ENCODE data around the gene WBP1L. TPM values are rescaled to one million over a fixed set of nuclear protein-coding genes. Genes with fewer than 3 reads are reported as not detected.

The WBP1L gene
- total RNA-seq, 2 experiments from 2014 or later: 17.6 to 24.4 TPM

- BruUV-seq (replicated peaks): no TSS peak
- no peak overlapping the region for H3K27ac ChIP-seq (ENCODE audit: low read depth, low read length, poor library complexity, severe bottlenecking)
- POLR2A ChIA-PET: no interaction called here
- TF ChIP-seq CTCF (conservative IDR thresholded peaks at IDR 0.05; ENCODE audit: low read length) (no peak), EZH2phosphoT487 (IDR thresholded peaks at IDR 0.05; ENCODE audit: borderline replicate concordance, low read depth, low read length) (no peak)
- no peak overlapping the region for H3K4me2 ChIP-seq (ENCODE audit: low read length)
- H3K4me1 ChIP-seq (ENCODE audit: insufficient read depth, low read length, poor library complexity, severe bottlenecking): no peaks in the 10 kb centered on the region
- no peak overlapping the region for H2AFZ ChIP-seq (ENCODE audit: low read length)
- peaks cover 73% of the 10 kb centered on the region for H3K36me3 ChIP-seq (ENCODE audit: insufficient read depth, low read length)
- H3K79me2 ChIP-seq (ENCODE audit: insufficient read depth, low read depth, low read length): peaks cover 29% of the 10 kb centered on the region
- H4K20me1 ChIP-seq (ENCODE audit: insufficient read depth, low read length): peaks cover 4% of the 10 kb centered on the region; the same call in 1 of the 2 replicates
- H3K9me2 ChIP-seq (ENCODE audit: insufficient read depth, low read length): no peaks in the 10 kb centered on the region
- CTCF ChIA-PET (ENCODE audit: unreplicated experiment): no interaction called here
- no peak for DNase-seq (ENCODE audit: low spot score)
- no peak overlapping the region for H3K4me3 ChIP-seq (ENCODE audit: low read depth, low read length, poor library complexity, severe bottlenecking)
- intact Hi-C loops (cut with micrococcal nuclease; ENCODE audit: unreplicated experiment): no loop called here
- no peaks in the 10 kb centered on the region for H3K9me3 ChIP-seq (ENCODE audit: low read length)
Observed at GRCh38 chr10:102723989-102724388, 19.8 kb upstream of the WBP1L start.

GRCh38 chr10:102726274-102726673 lies 17.5 kb upstream of the WBP1L start:
- Histone ChIP-seq H3K27ac (ENCODE audit: low read depth, low read length, poor library complexity, severe bottlenecking) (no peak overlapping the region), H3K36me3 (ENCODE audit: insufficient read depth, low read length) (peaks cover 80% of the 10 kb centered on the region), H3K4me1 (ENCODE audit: insufficient read depth, low read length, poor library complexity, severe bottlenecking) (no peaks in the 10 kb centered on the region), H3K9me2 (ENCODE audit: insufficient read depth, low read length) (no peaks in the 10 kb centered on the region), H3K79me2 (ENCODE audit: insufficient read depth, low read depth, low read length) (peaks cover 18% of the 10 kb centered on the region; the same call in 1 of the 2 replicates), H3K4me2 (ENCODE audit: low read length) (no peak overlapping the region), H3K4me3 (ENCODE audit: low read depth, low read length, poor library complexity, severe bottlenecking) (no peak overlapping the region), H3K9me3 (ENCODE audit: low read length) (no peaks in the 10 kb centered on the region), H4K20me1 (ENCODE audit: insufficient read depth, low read length) (peaks cover 4% of the 10 kb centered on the region; the same call in 1 of the 2 replicates), H2AFZ (ENCODE audit: low read length) (no peak overlapping the region)
- ChIA-PET CTCF (ENCODE audit: unreplicated experiment) (no interaction called here), POLR2A (interaction anchor here (1.7 kb wide), 1 partner anchor 11 kb away, joined by 5 read pairs; no protein-coding TSS in a partner anchor)
- no TSS peak for BruUV-seq (replicated peaks)
- intact Hi-C loops (cut with micrococcal nuclease; ENCODE audit: unreplicated experiment): no loop called here
- no peak for DNase-seq (ENCODE audit: low spot score)
- no peak for TF ChIP-seq CTCF (conservative IDR thresholded peaks at IDR 0.05; ENCODE audit: low read length)
- TF ChIP-seq EZH2phosphoT487 (IDR thresholded peaks at IDR 0.05; ENCODE audit: borderline replicate concordance, low read depth, low read length): no peak

- Histone ChIP-seq H3K27ac (ENCODE audit: low read depth, low read length, poor library complexity, severe bottlenecking) (no peak overlapping the region), H3K36me3 (ENCODE audit: insufficient read depth, low read length) (peaks cover 83% of the 10 kb centered on the region), H4K20me1 (ENCODE audit: insufficient read depth, low read length) (no peaks in the 10 kb centered on the region), H3K9me3 (ENCODE audit: low read length) (no peaks in the 10 kb centered on the region), H3K9me2 (ENCODE audit: insufficient read depth, low read length) (no peaks in the 10 kb centered on the region), H2AFZ (ENCODE audit: low read length) (no peak overlapping the region), H3K79me2 (ENCODE audit: insufficient read depth, low read depth, low read length) (peaks cover 10% of the 10 kb centered on the region; the same call in 1 of the 2 replicates), H3K4me3 (ENCODE audit: low read depth, low read length, poor library complexity, severe bottlenecking) (no peak overlapping the region), H3K4me2 (ENCODE audit: low read length) (no peak overlapping the region), H3K4me1 (ENCODE audit: insufficient read depth, low read length, poor library complexity, severe bottlenecking) (no peaks in the 10 kb centered on the region)
- DNase-seq (ENCODE audit: low spot score): no peak
- intact Hi-C loops (cut with micrococcal nuclease; ENCODE audit: unreplicated experiment): no loop called here
- no peak for TF ChIP-seq EZH2phosphoT487 (IDR thresholded peaks at IDR 0.05; ENCODE audit: borderline replicate concordance, low read depth, low read length)
- no peak for TF ChIP-seq CTCF (conservative IDR thresholded peaks at IDR 0.05; ENCODE audit: low read length)
- POLR2A ChIA-PET: interaction anchor here (1.7 kb wide), 1 partner anchor 11 kb away, joined by 5 read pairs; no protein-coding TSS in a partner anchor
- CTCF ChIA-PET (ENCODE audit: unreplicated experiment): no interaction called here
- no TSS peak for BruUV-seq (replicated peaks)
Observed at GRCh38 chr10:102727037-102727818, 16.5 kb upstream of the WBP1L start.
